ENCODE data around the gene TBL1XR1.

DNA sequence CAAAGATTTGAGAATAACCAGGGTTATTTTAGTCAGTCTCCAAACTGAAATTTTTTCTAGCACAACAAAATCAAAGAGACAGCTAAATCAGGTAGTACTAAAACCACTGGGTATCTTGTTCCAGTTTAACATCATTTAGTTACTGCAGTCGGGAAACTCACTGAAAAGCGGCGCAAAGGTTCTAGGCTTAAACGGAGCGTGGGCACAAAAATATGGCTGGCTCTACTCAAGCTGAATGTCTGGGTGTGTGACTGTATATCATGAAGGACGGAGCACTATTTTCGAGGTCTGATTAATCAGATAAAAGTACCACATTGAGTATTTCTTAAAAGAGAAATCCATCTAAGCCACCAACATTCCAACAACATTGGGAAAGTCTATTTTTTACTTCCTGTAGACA lies 152.1 kb downstream of the TBL1XR1 start:
- TF ChIP-seq, protein P1, sequence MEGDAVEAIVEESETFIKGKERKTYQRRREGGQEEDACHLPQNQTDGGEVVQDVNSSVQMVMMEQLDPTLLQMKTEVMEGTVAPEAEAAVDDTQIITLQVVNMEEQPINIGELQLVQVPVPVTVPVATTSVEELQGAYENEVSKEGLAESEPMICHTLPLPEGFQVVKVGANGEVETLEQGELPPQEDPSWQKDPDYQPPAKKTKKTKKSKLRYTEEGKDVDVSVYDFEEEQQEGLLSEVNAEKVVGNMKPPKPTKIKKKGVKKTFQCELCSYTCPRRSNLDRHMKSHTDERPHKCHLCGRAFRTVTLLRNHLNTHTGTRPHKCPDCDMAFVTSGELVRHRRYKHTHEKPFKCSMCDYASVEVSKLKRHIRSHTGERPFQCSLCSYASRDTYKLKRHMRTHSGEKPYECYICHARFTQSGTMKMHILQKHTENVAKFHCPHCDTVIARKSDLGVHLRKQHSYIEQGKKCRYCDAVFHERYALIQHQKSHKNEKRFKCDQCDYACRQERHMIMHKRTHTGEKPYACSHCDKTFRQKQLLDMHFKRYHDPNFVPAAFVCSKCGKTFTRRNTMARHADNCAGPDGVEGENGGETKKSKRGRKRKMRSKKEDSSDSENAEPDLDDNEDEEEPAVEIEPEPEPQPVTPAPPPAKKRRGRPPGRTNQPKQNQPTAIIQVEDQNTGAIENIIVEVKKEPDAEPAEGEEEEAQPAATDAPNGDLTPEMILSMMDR (conservative IDR thresholded peaks at IDR 0.05; ENCODE audit: low read depth, low read length) = no peak
- TF ChIP-seq POLR2A (IDR thresholded peaks at IDR 0.05; ENCODE audit: low read depth, low read length) = no peak
- no peak for TF ChIP-seq CEBPB (IDR thresholded peaks at IDR 0.05; ENCODE audit: low read depth, low read length)
- TF ChIP-seq MAZ (IDR thresholded peaks at IDR 0.05; ENCODE audit: borderline replicate concordance, low read depth, low read length) = no peak
- no peak for TF ChIP-seq RFX5 (IDR thresholded peaks at IDR 0.05; ENCODE audit: low read depth, low read length)
- TF ChIP-seq, protein P2, sequence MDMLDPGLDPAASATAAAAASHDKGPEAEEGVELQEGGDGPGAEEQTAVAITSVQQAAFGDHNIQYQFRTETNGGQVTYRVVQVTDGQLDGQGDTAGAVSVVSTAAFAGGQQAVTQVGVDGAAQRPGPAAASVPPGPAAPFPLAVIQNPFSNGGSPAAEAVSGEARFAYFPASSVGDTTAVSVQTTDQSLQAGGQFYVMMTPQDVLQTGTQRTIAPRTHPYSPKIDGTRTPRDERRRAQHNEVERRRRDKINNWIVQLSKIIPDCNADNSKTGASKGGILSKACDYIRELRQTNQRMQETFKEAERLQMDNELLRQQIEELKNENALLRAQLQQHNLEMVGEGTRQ (IDR thresholded peaks at IDR 0.05; ENCODE audit: low read depth, low read length) = no peak
- no peak for TF ChIP-seq SMC3 (IDR thresholded peaks at IDR 0.05; ENCODE audit: low read depth, low read length)
- no peak for TF ChIP-seq CHD1 (IDR thresholded peaks at IDR 0.05; ENCODE audit: low read depth, low read length)
- no peak for TF ChIP-seq RAD21 (IDR thresholded peaks at IDR 0.05; ENCODE audit: low read length)
- no peak for TF ChIP-seq RCOR1 (IDR thresholded peaks at IDR 0.05; ENCODE audit: insufficient replicate concordance, low read length)
- TF ChIP-seq MAFK (IDR thresholded peaks at IDR 0.05; ENCODE audit: low read depth, low read length) = no peak

Data from IMR-90 (cell line).